Activated naive CD8-positive, alpha-beta T cell treated with anti-CD3 and anti-CD28 coated beads, Interleukin-2, amount 10 ng/mL, durations not matched to agents 7 days and 5 days (primary cell): ENCODE measurements around the gene CALHM1. TPM values are rescaled to one million over a fixed set of nuclear protein-coding genes. Genes with fewer than 3 reads are reported as not detected.

ENCODE experiments used
- ATAC-seq: fragments of 150-1000 bp; cut with Tn5 transposase; one replicate; pipeline ENCODE4 v1.10.0; 2021; ENCODE audit warnings: low read depth, moderate library complexity
- POLR2A ChIA-PET: fragments of 350-600 bp; sonication (Branson Sonifier 250); formaldehyde crosslinking; loops from one replicate; lab custom pipeline; 2021; ENCODE audit warnings: antibody characterized with exemption; lab: Charles Lee
- DNase-seq: peaks from one replicate; pipeline ENCODE4 v3.0.0; 2021
- H3K27ac Mint-ChIP-seq: one replicate; pipeline ENCODE4 v1.8.0; 2022; ENCODE audit warnings: mild to moderate bottlenecking, mixed read lengths
- H3K27me3 Mint-ChIP-seq: one replicate; pipeline ENCODE4 v1.8.0; 2022; ENCODE audit warnings: mild to moderate bottlenecking, moderate library complexity, mixed read lengths
- H3K36me3 Mint-ChIP-seq: one replicate; pipeline ENCODE4 v1.8.0; 2021; ENCODE audit warnings: mild to moderate bottlenecking, mixed read lengths
- H3K4me1 Mint-ChIP-seq: one replicate; pipeline ENCODE4 v1.8.0; 2021; ENCODE audit warnings: mixed read lengths
- H3K4me3 Mint-ChIP-seq: one replicate; pipeline ENCODE4 v1.8.0; 2022; ENCODE audit warnings: mild to moderate bottlenecking, moderate library complexity, mixed read lengths
- H3K9me3 Mint-ChIP-seq: one replicate; pipeline ENCODE4 v1.8.0; 2021; ENCODE audit warnings: mixed read lengths
- total RNA-seq, 2 experiments: library from RNA; stranded (reverse); gene quantifications; one replicate each; pipeline ENCODE4 v1.2.3, GENCODE V29; 2021

Gene CALHM1
- total RNA-seq, 2 experiments from 2014 or later: 0.74 to 0.94 TPM

DNA sequence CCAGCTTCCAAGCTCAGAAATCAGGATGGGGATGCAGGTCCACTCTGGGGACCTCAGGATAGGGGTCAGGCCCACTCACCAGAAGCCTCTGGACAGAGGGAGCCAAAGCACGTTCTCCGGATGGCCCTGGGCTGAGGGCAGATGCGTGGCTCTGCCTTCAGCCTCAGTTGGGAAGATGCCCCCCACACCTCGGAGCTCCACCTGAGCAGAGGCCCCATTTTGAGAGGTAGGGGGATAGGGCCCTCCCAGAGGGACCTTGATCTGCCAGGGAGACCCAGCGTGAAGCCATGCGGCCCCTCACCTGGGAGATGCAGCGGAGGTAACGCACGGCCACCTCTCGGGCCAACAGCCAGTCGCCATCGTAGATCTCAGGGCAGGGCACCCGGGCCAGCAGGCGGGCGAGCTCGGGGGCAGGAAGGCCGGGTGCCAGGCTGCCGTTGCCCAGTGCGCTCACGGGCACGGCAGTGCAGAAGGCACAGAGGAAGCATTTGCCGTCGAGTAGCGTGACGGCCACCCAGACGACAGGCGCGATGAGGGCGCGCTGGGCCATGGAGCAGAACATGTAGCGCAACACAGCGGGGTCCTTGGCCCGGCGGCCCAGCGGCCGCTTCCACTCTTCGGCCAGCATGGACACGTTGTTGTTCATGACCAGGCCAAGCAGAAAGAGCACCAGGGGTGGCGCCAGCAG is 660 bp downstream of the CALHM1 start:
- no peak for DNase-seq
- Mint-ChIP-seq H3K27me3 (no peaks in the 10 kb centered on the region), H3K9me3 (no peaks in the 10 kb centered on the region), H3K4me1 (peaks cover 30% of the 10 kb centered on the region), H3K36me3 (peaks cover 7% of the 10 kb centered on the region), H3K27ac (no peak overlapping the region), H3K4me3 (no peak overlapping the region)
- ATAC-seq: no peak
- POLR2A ChIA-PET: interaction anchor here (0.9 to 3.3 kb wide), 3 partner anchors 8 to 13 kb away, joined by 3 to 24 read pairs (median 6); no protein-coding TSS in a partner anchor

DNA sequence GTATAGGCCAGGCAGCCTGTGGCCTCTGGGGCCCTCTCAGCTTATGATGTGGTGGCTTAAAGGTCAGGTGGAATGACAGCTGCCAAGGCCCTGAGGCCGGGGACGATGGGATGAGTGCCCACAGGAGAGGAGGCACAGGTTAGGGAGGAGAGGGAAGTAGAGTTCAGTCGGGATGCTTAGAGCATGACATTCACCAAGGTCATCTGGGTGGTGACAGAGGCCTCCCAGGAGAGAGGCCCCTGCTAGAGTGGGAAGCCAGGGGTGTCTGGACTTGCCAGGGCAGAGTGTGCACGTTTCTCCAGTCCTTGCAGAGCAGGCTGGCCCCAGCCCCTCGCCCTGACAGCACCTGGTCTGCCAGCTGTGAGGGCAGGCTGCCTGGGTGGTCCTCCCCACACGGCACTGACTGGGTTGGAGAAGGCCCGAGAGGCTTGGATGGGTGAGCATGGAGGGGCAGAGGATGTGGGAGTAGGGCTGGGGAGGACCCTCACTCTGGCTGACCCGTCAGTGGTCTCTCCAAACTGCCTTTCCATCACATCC is 1.5 kb downstream of the CALHM1 start:
- H3K4me1 Mint-ChIP-seq: peaks cover 34% of the 10 kb centered on the region
- H3K4me3 Mint-ChIP-seq: peak overlapping the region; percentile 47
- no peak for DNase-seq
- ATAC-seq: no peak
- H3K27me3 Mint-ChIP-seq: no peaks in the 10 kb centered on the region
- POLR2A ChIA-PET: interaction anchor here (0.9 to 1.0 kb wide), 2 partner anchors 9 to 11 kb away, joined by 3 to 6 read pairs; no protein-coding TSS in a partner anchor
- H3K27ac Mint-ChIP-seq: peak overlapping the region; percentile 79
- peaks cover 7% of the 10 kb centered on the region for H3K36me3 Mint-ChIP-seq
- H3K9me3 Mint-ChIP-seq: no peaks in the 10 kb centered on the region

DNA sequence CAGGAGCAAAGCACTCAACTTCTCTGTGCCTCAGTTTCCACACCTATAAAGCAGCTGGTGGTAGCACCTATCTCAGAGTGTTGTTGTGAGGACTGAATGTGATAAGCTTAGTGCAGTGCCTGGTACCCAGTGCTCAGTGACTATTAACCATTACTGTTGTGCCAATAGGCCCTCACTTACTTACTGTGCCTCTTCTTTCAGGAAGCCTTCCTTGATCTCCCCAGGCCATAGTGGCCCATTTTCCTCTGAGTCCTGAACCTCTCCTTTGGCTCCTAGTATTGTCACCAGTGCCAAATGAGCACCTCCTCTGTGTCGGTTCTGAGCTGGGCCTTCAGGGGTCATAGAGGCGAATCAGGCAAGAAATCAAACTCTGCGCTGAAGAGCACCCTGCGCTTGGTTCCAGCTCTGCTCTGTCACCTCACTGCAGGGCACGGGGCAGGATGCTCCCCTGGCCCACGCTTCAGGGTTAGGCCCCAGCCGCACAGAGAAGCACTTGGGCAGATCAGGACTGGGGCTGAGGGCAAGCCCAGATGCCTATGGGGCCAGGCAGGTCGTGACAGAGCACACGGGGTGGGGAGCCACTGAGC is 2.5 kb downstream of the CALHM1 start:
- POLR2A ChIA-PET: interaction anchor here (0.8 to 8.8 kb wide), 3 partner anchors 14 to 36 kb away, joined by 3 to 89 read pairs (median 3); no protein-coding TSS in a partner anchor
- H3K27me3 Mint-ChIP-seq: no peaks in the 10 kb centered on the region
- ATAC-seq (no peak), DNase-seq (no peak)
- no peak overlapping the region for H3K4me3 Mint-ChIP-seq
- no peaks in the 10 kb centered on the region for H3K9me3 Mint-ChIP-seq
- H3K27ac Mint-ChIP-seq: peak overlapping the region; percentile 8
- peaks cover 8% of the 10 kb centered on the region for H3K36me3 Mint-ChIP-seq
- peaks cover 34% of the 10 kb centered on the region for H3K4me1 Mint-ChIP-seq

DNA sequence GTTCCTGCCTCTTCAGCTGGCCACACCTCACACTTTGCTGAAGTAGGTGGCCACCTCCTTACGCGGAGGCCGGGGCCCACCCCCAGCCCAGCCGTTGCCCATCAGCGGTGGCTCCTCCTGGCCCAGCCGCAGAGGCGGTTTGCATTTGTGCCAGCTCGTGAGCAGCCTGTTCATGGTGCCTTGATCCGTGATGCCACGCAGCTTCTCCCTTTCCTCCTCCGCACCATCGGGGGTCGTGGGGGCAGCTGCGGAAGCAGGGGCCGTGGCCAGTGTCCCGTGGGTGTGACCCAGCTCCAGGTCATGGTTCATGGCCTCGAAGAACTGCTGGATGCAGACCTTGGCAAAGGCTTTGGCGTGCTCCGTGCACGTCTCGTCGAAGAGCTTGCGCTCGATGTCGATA is 3.5 kb downstream of the CALHM1 start:
- POLR2A ChIA-PET: interaction anchor here (1.3 to 8.8 kb wide), 2 partner anchors 15 to 20 kb away, joined by 3 to 89 read pairs; no protein-coding TSS in a partner anchor
- H3K4me1 Mint-ChIP-seq: peaks cover 40% of the 10 kb centered on the region
- H3K27me3 Mint-ChIP-seq: no peaks in the 10 kb centered on the region
- no peak overlapping the region for H3K4me3 Mint-ChIP-seq
- DNase-seq (no peak), ATAC-seq (no peak)
- H3K27ac Mint-ChIP-seq: no peak overlapping the region
- no peaks in the 10 kb centered on the region for H3K9me3 Mint-ChIP-seq
- H3K36me3 Mint-ChIP-seq: peaks cover 17% of the 10 kb centered on the region

DNA sequence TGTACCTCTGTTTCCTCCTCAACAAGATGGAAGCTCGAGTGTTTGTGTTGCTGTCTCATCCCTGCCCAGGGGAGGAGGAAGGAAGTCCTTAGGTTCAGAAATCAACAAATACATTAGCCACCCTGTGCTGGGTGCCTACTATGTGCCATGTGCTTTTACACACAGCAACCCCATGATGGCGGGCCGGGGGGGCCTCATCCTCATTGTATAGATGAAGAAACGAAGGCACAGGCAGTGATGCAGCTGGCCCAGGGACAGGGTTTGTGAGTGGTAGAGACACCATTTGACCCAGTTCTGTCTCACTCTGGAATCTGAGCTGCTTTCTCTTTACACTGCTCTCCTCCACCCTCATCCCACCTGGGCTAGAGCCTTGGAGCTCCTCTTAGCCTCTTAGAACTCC is 4.7 kb downstream of the CALHM1 start:
- Mint-ChIP-seq H3K4me3 (peak overlapping the region; percentile 96), H3K4me1 (peaks cover 40% of the 10 kb centered on the region), H3K9me3 (no peaks in the 10 kb centered on the region), H3K36me3 (peaks cover 28% of the 10 kb centered on the region), H3K27ac (peak overlapping the region; percentile 17), H3K27me3 (no peaks in the 10 kb centered on the region)
- no peak for DNase-seq
- POLR2A ChIA-PET: interaction anchor here (0.9 to 8.8 kb wide), 4 partner anchors 10 to 86 kb away, joined by 3 to 89 read pairs (median 24); partner anchors contain the start of gene TAF5
- ATAC-seq: no peak

DNA sequence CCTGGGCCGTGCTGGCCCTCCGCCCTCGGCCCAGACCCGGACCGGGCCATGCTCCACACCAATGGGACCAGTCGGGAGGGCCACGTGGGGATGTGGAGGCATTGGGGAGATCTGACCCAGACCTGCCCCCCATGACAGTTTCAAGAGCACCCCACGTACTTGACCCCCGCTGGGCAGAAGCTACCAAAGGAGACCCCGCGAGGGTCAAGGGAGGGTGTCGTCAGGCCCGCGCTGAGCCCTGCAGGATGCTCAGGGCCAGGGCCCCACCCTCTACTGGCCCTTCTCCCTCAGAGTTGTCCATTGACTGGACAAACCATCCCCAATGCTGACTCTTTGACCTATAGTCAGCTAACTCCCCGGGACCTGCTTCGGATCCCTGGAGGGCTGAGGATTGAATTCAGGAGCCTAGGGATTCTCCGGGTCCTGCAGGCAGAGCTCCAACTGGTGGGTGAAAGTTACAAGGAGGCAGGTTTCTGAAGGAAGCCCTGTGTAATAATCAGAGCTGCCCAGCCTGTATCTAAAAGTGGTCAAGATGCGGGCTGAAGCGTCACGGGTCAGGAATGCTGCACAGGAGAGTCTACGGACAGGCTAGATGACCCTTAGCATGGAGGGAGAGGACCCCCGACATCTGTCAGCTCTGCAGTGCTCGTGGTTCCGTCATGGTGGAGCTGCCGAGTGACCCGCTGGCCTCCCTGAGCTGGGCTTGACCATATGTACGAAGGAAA is 6.0 kb downstream of the CALHM1 start:
- peaks cover 47% of the 10 kb centered on the region for H3K4me1 Mint-ChIP-seq
- no peak for DNase-seq
- H3K27ac Mint-ChIP-seq: peak overlapping the region; percentile 89
- H3K27me3 Mint-ChIP-seq: no peaks in the 10 kb centered on the region
- peaks cover 37% of the 10 kb centered on the region for H3K36me3 Mint-ChIP-seq
- no peak for ATAC-seq
- peak overlapping the region; percentile 96 for H3K4me3 Mint-ChIP-seq
- POLR2A ChIA-PET: interaction anchor here (0.6 to 8.8 kb wide), 13 partner anchors 11 to 260 kb away, joined by 3 to 89 read pairs (median 5); partner anchors contain the start of genes ATP5MK, CALHM3, NT5C2 and PDCD11
- H3K9me3 Mint-ChIP-seq: no peaks in the 10 kb centered on the region

DNA sequence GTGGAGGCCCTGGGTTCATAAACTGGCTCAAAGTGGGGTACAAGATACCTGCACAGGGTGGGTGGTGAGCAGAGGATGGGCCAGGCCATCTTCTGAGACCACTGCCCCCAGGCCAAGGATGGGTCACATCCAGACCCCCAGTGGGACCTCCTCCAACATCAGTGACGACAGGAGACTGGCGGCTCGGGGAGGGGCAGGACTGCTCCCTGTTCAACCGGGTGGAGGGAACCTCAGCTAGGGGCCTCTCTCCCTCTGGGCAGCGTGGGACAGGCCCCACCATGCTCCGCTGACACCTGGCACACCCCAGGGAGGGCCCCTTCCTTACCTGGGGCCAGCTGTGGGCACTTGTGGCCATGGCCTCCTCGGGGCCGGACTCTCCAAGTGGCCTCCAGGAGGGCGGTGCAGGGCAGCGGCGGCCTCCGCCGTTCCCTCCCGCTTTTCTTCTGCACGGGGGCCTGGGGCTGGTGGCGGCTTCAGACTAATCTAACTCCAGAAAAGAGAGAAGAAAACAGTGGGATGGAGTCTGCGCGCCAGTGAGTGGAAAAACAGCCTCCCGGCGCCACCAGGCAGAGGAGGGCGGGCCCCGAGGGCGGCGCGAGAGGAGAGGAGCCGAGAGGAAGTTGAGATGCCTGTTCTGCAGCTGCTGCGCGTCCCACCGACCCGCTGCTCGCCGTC is 6.7 kb downstream of the CALHM1 start, which contains the start of gene CALHM2:
Gene CALHM2 (minus strand): TSS at position 540 of the 675 bp plus-strand sequence. CDS start 2,429 bp downstream, outside the sequence.
- no peaks in the 10 kb centered on the region for H3K27me3 Mint-ChIP-seq

DNA sequence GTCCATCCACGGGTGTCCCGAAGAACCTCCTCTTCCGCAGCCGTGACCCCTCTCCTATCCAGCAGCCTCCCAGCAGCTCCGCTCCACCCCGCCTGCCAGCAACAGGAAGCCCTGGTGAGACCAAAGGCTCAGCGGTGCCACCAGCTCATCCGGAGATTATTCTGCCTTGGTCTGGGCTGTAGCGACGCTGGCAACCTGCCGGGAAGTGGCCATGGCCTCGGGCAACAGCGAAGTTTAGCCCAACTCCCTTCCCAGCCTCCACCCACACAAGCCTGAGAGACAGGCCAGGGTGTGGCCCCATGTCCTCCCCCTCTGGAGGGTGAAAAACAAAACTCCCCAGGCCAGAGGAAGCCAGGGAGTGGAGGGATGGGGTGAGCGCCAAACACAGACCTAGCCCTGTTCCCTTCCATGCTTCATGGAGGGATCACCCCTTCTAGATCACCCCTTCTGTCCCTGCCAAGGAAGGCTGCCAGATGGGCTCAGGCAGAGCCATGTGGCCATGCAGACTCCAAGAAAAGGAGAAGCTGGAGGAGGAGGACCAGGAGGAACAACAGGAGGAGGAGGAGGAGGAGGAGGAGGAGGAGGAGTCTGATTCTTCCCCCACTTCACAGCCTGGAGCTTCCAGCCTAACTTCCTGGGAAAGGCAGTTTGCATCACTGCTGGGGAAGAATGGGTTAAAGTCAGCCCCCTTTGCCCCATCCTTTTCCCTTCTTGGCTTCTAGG is 7.4 kb downstream of the CALHM1 start:
- DNase-seq: peak; percentile 69
- Mint-ChIP-seq H3K9me3 (no peaks in the 10 kb centered on the region), H3K36me3 (peaks cover 46% of the 10 kb centered on the region), H3K27ac (peak overlapping the region; percentile 89), H3K4me1 (peaks cover 50% of the 10 kb centered on the region), H3K4me3 (peak overlapping the region; percentile 96), H3K27me3 (no peaks in the 10 kb centered on the region)
- POLR2A ChIA-PET: interaction anchor here (0.7 to 8.8 kb wide), 11 partner anchors 9 to 258 kb away, joined by 3 to 89 read pairs (median 6); partner anchors contain the start of genes CALHM3, NT5C2 and TAF5
- ATAC-seq: peak; percentile 78

More for the DNA sequence above, 6.7 kb downstream of the CALHM1 start, which contains the start of gene CALHM2:
- peaks cover 49% of the 10 kb centered on the region for H3K4me1 Mint-ChIP-seq
- H3K9me3 Mint-ChIP-seq: no peaks in the 10 kb centered on the region
- POLR2A ChIA-PET: interaction anchor here (0.6 to 8.8 kb wide), 15 partner anchors 9 to 259 kb away, joined by 3 to 89 read pairs (median 5); partner anchors contain the start of genes ATP5MK, CALHM3, NT5C2 and PDCD11
- peak within 1 kb of the TSS; percentile 96 for H3K4me3 Mint-ChIP-seq
- ATAC-seq (peak; percentile 78), DNase-seq (peak; percentile 75)
- peaks cover 40% of the 10 kb centered on the region for H3K36me3 Mint-ChIP-seq
- peak within 1 kb of the TSS; percentile 89 for H3K27ac Mint-ChIP-seq

DNA sequence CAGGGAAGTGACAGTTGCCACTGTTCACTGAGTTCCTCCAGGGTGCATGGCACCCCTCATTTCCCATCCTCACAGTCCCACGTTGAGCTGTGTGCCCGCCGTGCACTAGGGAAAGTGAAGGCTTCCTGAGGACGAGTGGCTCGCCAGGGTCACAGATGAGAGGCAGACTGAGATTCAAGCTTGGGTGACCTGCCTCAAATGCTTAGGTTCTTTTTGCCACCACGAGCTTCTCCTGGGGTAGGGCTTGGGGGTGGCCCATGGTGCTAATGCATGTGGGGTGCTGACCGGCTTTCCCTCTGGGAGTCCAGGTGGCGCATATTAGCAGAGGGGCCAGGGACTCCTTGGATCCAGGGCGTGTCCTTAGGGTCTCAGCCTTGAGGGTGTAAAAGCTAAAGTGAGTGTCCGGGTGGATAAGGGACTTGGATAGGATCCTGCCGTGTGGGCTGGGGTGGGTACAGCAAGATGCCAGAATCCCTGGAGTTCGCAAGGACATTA is 8.5 kb downstream of the CALHM1 start:
- H3K36me3 Mint-ChIP-seq: peaks cover 49% of the 10 kb centered on the region
- ATAC-seq (no peak), DNase-seq (no peak)
- peak overlapping the region; percentile 96 for H3K4me3 Mint-ChIP-seq
- peak overlapping the region; percentile 89 for H3K27ac Mint-ChIP-seq
- POLR2A ChIA-PET: interaction anchor here (1.7 to 8.8 kb wide), 5 partner anchors 11 to 26 kb away, joined by 5 to 89 read pairs (median 15); no protein-coding TSS in a partner anchor
- H3K4me1 Mint-ChIP-seq: peaks cover 53% of the 10 kb centered on the region
- no peaks in the 10 kb centered on the region for H3K27me3 Mint-ChIP-seq
- no peaks in the 10 kb centered on the region for H3K9me3 Mint-ChIP-seq

DNA sequence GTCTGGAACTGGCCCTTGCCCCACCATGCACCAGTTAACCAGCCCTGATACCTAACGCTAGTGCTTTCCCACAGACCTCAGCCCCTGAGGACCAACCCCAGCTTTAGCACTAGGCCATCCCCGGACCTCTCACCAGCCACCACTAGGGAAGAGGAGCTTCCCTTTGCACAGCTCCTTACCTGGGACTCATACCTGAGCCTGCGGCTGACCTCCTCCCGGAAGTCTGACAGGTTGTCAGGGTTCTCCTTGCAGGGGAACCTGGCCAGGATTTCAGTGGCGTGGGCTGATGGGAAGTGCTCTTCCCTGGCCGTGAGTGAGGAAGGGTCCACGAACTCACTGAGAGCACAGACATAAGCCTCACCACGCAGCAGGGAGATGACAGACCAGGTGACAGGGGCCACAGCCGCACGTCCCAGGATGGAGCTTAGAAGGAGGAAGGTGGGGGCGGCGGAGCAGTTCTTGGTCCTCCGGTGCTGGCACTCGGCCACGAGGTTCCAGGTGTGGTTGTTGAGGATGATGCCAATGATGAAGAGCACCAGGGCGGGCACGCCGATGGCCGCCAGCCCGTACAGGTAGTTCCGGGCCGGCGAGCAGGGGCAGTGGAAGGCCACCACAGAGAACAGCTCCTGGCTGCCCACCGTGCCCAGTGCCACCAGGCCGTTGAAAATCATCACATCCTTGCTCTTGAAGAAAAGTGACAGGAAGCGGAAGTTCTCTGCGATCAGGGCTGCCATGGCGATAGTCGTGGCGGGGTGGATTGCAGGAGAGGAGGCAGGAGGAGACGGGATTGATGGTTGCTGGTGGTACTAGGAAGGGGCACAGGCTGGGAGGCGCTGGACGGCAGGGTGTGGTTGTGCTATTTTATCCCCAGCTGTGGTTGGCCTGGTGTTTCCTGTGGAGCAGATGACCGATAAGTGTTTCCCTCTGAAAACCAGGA is 9.2 kb downstream of the CALHM1 start:
- Mint-ChIP-seq H3K4me3 (peak overlapping the region; percentile 96), H3K36me3 (peaks cover 47% of the 10 kb centered on the region), H3K4me1 (peaks cover 51% of the 10 kb centered on the region)

More for the DNA sequence above, 9.2 kb downstream of the CALHM1 start:
- POLR2A ChIA-PET: interaction anchor here (0.6 to 8.8 kb wide), 3 partner anchors 16 to 21 kb away, joined by 3 to 89 read pairs (median 8); no protein-coding TSS in a partner anchor
- DNase-seq: no peak
- Mint-ChIP-seq H3K27ac (peak overlapping the region; percentile 92), H3K9me3 (no peaks in the 10 kb centered on the region), H3K27me3 (no peaks in the 10 kb centered on the region)
- no peak for ATAC-seq
